Naive thymus-derived CD4-positive, alpha-beta T cell (primary cell): ENCODE results near the gene HOXA5. TPM values are rescaled to one million over a fixed set of nuclear protein-coding genes. Genes with fewer than 3 reads are reported as not detected.

Experiments used
- microRNA-seq: library from miRNA; unstranded; fragments of <30 nt; microRNA quantifications from one replicate; pipeline ENCODE4 v1.2.0, GENCODE V29; 2022; ENCODE audit warnings: borderline microRNAs expressed
- polyA plus RNA-seq, 2 donors: library from polyadenylated mRNA; unstranded; fragments of 300-500 nt; fragmentation: Illumina TruSeq; gene quantifications; one replicate each; pipeline ENCODE4 v1.2.3, GENCODE V29; 2021
- total RNA-seq, 6 experiments: library from RNA in 5 of 6; stranded (reverse) in 5 of 6; gene quantifications; 1 replicate in 5 of 6; 2 replicates in 1 of 6; pipeline ENCODE4 v1.2.3 and lab custom pipeline; 2021 to 2026

The HOXA5 gene
- total and polyA plus RNA-seq, 7 experiments from 2014 or later, result 0.88 to 2.2 TPM; not detected in 5

Small RNA genes lying within 50 kb of the gene (microRNA-seq; reads per million reads assigned to microRNA genes)
- gene MIR196B, result 39.4 reads per million, percentile 43 among the genes with 10 or more reads in this experiment

Other genes starting within 250 kb of the HOXA5 start
- gene HOXA1, start 47.7 kb downstream of the HOXA5 start, total RNA-seq, result 1 to 10 TPM in 1 of 5 experiments, under 1 TPM in 3, not detected in 1; 0.10 to 1.1 (median 0.41) TPM
- gene HOXA1, start 47.7 kb downstream of the HOXA5 start, polyA plus RNA-seq, result under 1 TPM; 0.09 to 0.18 TPM
- gene HOXA2, start 41.0 kb downstream of the HOXA5 start, total RNA-seq, result not detected
- not detected for gene HOXA2, start 41.0 kb downstream of the HOXA5 start, polyA plus RNA-seq
- gene HOXA4, start 12.9 kb downstream of the HOXA5 start, total RNA-seq, result not detected
- under 1 TPM in 1 of 2 donors, not detected in 1; 0.41 TPM for gene HOXA4, start 12.9 kb downstream of the HOXA5 start, polyA plus RNA-seq
- gene HOXA6, start 4.1 kb upstream of the HOXA5 start, total RNA-seq, result under 1 TPM in 2 of 5 experiments, not detected in 3; 0.32 to 0.49 TPM
- gene HOXA6, start 4.1 kb upstream of the HOXA5 start, polyA plus RNA-seq, result not detected
- under 1 TPM in 1 of 5 experiments, not detected in 4; 0.12 TPM for gene HOXA3, start 8.9 kb upstream of the HOXA5 start, total RNA-seq
- not detected for gene HOXA3, start 8.9 kb upstream of the HOXA5 start, polyA plus RNA-seq
- gene HOXA7, start 13.0 kb upstream of the HOXA5 start, total RNA-seq, result not detected
- gene HOXA7, start 13.0 kb upstream of the HOXA5 start, polyA plus RNA-seq, result not detected
- 1 to 10 TPM in 1 of 5 experiments, under 1 TPM in 1, not detected in 3; 0.70 to 1.7 TPM for gene HOXA9, start 21.9 kb upstream of the HOXA5 start, total RNA-seq
- gene HOXA9, start 21.9 kb upstream of the HOXA5 start, polyA plus RNA-seq, result not detected
- under 1 TPM in 1 of 5 experiments, not detected in 4; 0.66 TPM for gene HOXA10, start 30.6 kb upstream of the HOXA5 start, total RNA-seq
- gene HOXA10, start 30.6 kb upstream of the HOXA5 start, polyA plus RNA-seq, result not detected
- not detected for gene HOXA11, start 41.6 kb upstream of the HOXA5 start, total RNA-seq
- not detected for gene HOXA11, start 41.6 kb upstream of the HOXA5 start, polyA plus RNA-seq
- not detected for gene HOXA13, start 56.4 kb upstream of the HOXA5 start, total RNA-seq
- gene HOXA13, start 56.4 kb upstream of the HOXA5 start, polyA plus RNA-seq, result not detected
- gene EVX1, start 99.1 kb upstream of the HOXA5 start, total RNA-seq, result under 1 TPM in 1 of 5 experiments, not detected in 4; 0.11 TPM
- gene EVX1, start 99.1 kb upstream of the HOXA5 start, polyA plus RNA-seq, result not detected